Measurements from ENCODE around the gene ZC2HC1C. TPM values are rescaled to one million over a fixed set of nuclear protein-coding genes. Genes with fewer than 3 reads are reported as not detected.

Gene ZC2HC1C
- total and polyA plus RNA-seq, 2 donors (not counting 1 experiment from before 2014, with no cell fraction given): 0.21 to 0.59 TPM

DNA sequence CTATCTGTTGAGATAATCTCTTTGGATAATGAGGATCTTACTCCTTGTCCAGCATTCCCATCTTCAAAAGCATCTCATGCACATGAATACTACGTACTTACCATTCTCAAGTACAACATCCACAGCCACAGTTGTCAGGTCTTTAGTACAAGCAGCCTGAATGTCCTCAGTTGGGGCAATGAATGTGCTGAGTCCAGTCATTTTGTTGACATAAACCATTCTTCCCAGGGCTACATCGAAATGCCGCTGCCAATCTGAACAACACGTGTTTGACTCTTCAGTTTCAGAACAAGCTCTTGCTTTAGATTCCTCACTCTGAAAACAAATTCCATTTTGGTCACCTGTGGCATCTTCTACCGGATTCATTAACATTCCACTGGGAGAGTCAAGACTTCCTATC lies 23.2 kb upstream of the ZC2HC1C start:
- no peak overlapping the region for H3K27ac Mint-ChIP-seq
- H3K4me2 ChIP-seq (replicated peaks; ENCODE audit: low read depth, low read length, poor library complexity, severe bottlenecking): no peak overlapping the region
- ChIA-PET CTCF (no interaction called here), POLR2A (no interaction called here)
- H3K9me3 Mint-ChIP-seq (ENCODE audit: insufficient read depth): no peaks in the 10 kb centered on the region
- H3K27ac ChIP-seq (ENCODE audit: low read length in 2 of 2): no peak overlapping the region
- DNase-seq (no peak), ATAC-seq (ENCODE audit: low read depth) (no peak)
- intact Hi-C loops (cut with micrococcal nuclease): no loop called here
- no peaks in the 10 kb centered on the region for H3K27me3 ChIP-seq (replicated peaks in 1 of 4; ENCODE audit: control extremely low read depth in 1 of 4, control insufficient read depth in 3 of 4, insufficient read depth in 4 of 4, low read length in 3 of 4)
- H3K36me3 ChIP-seq (replicated peaks in 1 of 2; ENCODE audit: control extremely low read depth in 1 of 2, control insufficient read depth in 1 of 2, extremely low read depth in 1 of 2, insufficient read depth in 2 of 2, low read length in 1 of 2): peaks cover 0 to 7% of the 10 kb centered on the region in 2 experiments
- H3K9ac ChIP-seq (ENCODE audit: low read length): no peak overlapping the region
- H2AFZ ChIP-seq (ENCODE audit: insufficient read depth, low read depth, low read length, poor library complexity, severe bottlenecking): no peak overlapping the region
- H3K4me1 ChIP-seq (ENCODE audit: control insufficient read depth in 2 of 2, insufficient read depth in 2 of 2, low read length in 2 of 2): peaks cover 7 to 9% of the 10 kb centered on the region in 2 donors
- WGBS (ENCODE audit: insufficient coverage): 94% methylated on average over 5 of the region's 5 CpGs
- H3K27me3 Mint-ChIP-seq: no peaks in the 10 kb centered on the region
- H3K9me3 ChIP-seq (ENCODE audit: control extremely low read depth in 1 of 3, control insufficient read depth in 2 of 3, insufficient read depth in 1 of 3, low read length in 2 of 3): no peaks in the 10 kb centered on the region
- no peak overlapping the region for H3K4me3 Mint-ChIP-seq
- H3K4me3 ChIP-seq (ENCODE audit: control extremely low read depth in 1 of 5, extremely low read depth in 1 of 5, insufficient read depth in 1 of 5, low read depth in 2 of 5, low read length in 4 of 5): no peak overlapping the region
- TF ChIP-seq, protein P1, sequence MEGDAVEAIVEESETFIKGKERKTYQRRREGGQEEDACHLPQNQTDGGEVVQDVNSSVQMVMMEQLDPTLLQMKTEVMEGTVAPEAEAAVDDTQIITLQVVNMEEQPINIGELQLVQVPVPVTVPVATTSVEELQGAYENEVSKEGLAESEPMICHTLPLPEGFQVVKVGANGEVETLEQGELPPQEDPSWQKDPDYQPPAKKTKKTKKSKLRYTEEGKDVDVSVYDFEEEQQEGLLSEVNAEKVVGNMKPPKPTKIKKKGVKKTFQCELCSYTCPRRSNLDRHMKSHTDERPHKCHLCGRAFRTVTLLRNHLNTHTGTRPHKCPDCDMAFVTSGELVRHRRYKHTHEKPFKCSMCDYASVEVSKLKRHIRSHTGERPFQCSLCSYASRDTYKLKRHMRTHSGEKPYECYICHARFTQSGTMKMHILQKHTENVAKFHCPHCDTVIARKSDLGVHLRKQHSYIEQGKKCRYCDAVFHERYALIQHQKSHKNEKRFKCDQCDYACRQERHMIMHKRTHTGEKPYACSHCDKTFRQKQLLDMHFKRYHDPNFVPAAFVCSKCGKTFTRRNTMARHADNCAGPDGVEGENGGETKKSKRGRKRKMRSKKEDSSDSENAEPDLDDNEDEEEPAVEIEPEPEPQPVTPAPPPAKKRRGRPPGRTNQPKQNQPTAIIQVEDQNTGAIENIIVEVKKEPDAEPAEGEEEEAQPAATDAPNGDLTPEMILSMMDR (IDR thresholded peaks at IDR 0.05): no peak
- TF ChIP-seq EZH2 (IDR thresholded peaks at IDR 0.05; ENCODE audit: borderline replicate concordance, insufficient read depth, low read depth, low read length, poor library complexity, severe bottlenecking): no peak
- peaks cover 23% of the 10 kb centered on the region for H3K4me1 Mint-ChIP-seq
- no peaks in the 10 kb centered on the region for H4K20me1 ChIP-seq (ENCODE audit: control insufficient read depth, insufficient read depth, low read length, poor library complexity, severe bottlenecking)
- H3K79me2 ChIP-seq (ENCODE audit: control insufficient read depth, insufficient read depth, low read length): peaks cover 21% of the 10 kb centered on the region

DNA sequence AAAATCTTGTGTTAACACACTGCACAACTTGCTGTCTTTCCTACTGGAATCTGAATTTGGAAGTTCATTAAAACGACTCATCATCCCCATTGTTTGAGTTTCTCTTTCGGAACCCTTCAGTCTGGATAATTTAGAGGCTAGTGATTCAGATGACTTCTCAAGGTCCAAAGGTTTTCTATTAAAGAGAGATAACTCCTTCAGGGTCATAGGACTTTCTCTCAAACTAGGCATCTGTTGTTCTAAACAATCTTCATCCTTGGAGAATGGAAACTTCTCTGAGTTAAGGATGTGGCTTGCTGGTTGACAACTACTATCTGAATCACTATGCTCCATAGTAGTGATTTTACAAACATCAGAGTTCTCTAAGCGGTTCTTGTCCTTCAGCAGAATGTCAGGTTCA lies 22.5 kb upstream of the ZC2HC1C start:
- Histone ChIP-seq H3K9ac (ENCODE audit: low read length) (no peak overlapping the region), H3K27ac (ENCODE audit: low read length in 2 of 2) (no peak overlapping the region), H2AFZ (ENCODE audit: insufficient read depth, low read depth, low read length, poor library complexity, severe bottlenecking) (no peak overlapping the region), H3K36me3 (replicated peaks in 1 of 2; ENCODE audit: control extremely low read depth in 1 of 2, control insufficient read depth in 1 of 2, extremely low read depth in 1 of 2, insufficient read depth in 2 of 2, low read length in 1 of 2) (peaks cover 0 to 3% of the 10 kb centered on the region in 2 experiments), H3K4me1 (ENCODE audit: control insufficient read depth in 2 of 2, insufficient read depth in 2 of 2, low read length in 2 of 2) (peaks cover 9 to 10% of the 10 kb centered on the region in 2 donors), H3K27me3 (replicated peaks in 1 of 4; ENCODE audit: control extremely low read depth in 1 of 4, control insufficient read depth in 3 of 4, insufficient read depth in 4 of 4, low read length in 3 of 4) (no peaks in the 10 kb centered on the region), H3K79me2 (ENCODE audit: control insufficient read depth, insufficient read depth, low read length) (peaks cover 22% of the 10 kb centered on the region), H3K4me3 (ENCODE audit: control extremely low read depth in 1 of 5, extremely low read depth in 1 of 5, insufficient read depth in 1 of 5, low read depth in 2 of 5, low read length in 4 of 5) (no peak overlapping the region), H3K4me2 (replicated peaks; ENCODE audit: low read depth, low read length, poor library complexity, severe bottlenecking) (no peak overlapping the region), H3K9me3 (ENCODE audit: control extremely low read depth in 1 of 3, control insufficient read depth in 2 of 3, insufficient read depth in 1 of 3, low read length in 2 of 3) (no peaks in the 10 kb centered on the region), H4K20me1 (ENCODE audit: control insufficient read depth, insufficient read depth, low read length, poor library complexity, severe bottlenecking) (no peaks in the 10 kb centered on the region)
- Mint-ChIP-seq H3K27ac (no peak overlapping the region), H3K4me3 (no peak overlapping the region), H3K9me3 (ENCODE audit: insufficient read depth) (no peaks in the 10 kb centered on the region), H3K4me1 (peaks cover 27% of the 10 kb centered on the region), H3K27me3 (no peaks in the 10 kb centered on the region)
- ChIA-PET POLR2A (no interaction called here), CTCF (no interaction called here)
- ATAC-seq (ENCODE audit: low read depth) (no peak), DNase-seq (no peak)
- intact Hi-C loops (cut with micrococcal nuclease): no loop called here
- no CpG with 5 or more reads among the region's 3 CpGs for WGBS (ENCODE audit: insufficient coverage)
- TF ChIP-seq EZH2 (IDR thresholded peaks at IDR 0.05; ENCODE audit: borderline replicate concordance, insufficient read depth, low read depth, low read length, poor library complexity, severe bottlenecking): no peak
- TF ChIP-seq, protein P1 (IDR thresholded peaks at IDR 0.05): no peak
